GM19238 (cell line): Measurements from ENCODE around the gene CCT3.

Source experiments
- DNase-seq: peaks from one replicate; pipeline ENCODE4 v3.0.0; 2011; ENCODE audit warnings: low spot score; ENCODE audit not compliant: insufficient read length

Gene CCT3

DNA sequence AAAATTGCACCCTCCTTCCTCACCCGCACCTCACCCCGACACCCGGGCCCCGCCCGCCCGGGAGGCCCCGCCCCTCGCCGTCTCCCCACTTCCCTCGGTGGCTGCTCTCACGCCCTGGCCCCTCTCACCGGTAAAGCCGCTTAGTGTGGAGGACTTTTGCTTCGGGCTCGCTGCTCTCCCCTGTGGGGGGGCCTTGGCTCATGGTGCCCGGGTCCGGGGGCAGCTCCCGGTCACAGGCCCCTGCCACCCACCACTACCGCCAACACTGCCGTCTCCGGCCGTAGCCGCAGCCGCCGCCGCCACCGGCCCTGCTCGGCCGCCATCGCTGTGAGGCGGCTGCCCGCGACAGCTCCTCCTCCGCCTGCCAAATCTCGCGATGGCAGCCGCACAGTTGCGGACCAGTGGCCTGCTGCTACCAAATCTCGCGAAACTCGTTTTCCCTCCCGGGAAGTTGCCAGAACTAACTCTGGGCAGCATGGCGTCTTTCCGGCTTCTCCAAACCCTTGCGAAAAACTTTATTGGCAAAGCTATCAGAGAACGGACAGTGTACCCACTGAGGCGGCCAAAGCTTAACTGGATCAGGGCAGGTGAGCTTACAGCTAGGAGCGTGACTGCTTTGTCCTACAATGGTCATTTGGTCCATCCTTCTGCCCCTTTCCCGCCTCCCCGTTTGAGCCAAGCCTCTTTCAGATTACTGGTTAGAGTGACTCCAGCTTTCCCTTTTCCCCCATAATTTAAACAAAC lies 55.4 kb downstream of the CCT3 start, which contains the start of gene SMG5:
SMG5 (minus strand) TSS at position 347 of the 744 bp plus-strand sequence; CDS start at position 202, 145 bp downstream.
- peak; percentile 91 for DNase-seq

DNA sequence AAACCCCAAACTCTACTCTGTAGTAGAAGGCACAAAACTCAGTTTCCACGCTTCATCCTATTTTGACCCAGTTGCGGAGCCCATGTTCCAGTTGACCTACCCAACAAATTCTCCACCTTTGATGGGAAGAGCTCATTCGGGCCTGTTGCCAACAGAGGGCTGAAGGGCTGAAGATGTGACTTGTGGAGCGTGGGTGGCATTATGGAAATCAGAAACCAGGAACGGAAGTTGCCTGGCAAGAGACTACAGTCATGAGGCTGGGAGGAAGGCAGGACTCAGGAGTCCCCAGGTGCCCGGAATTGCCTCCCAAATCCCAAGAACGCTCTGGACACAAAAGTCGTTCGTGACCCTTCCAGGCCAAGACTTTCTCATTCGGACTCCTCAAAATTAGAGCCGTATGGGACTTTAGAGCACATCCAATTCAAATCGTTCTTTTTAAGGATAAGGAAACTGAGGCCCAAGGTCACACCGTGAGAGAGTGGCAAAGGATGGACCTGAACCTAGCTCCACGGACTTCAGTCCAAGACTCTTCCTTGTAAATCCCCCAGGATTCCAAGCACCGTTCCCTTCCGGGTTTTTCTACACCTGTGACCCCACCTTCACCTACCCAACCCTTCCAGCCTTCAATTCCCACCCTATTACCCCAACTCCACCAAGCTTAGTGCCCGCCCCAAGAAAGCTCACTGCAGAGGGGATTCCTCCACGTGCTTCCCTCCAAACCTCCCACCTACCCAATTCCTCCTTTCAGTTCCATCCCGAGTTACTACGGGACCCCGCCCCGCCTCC lies 56.2 kb downstream of the CCT3 start:
- no peak for DNase-seq

DNA sequence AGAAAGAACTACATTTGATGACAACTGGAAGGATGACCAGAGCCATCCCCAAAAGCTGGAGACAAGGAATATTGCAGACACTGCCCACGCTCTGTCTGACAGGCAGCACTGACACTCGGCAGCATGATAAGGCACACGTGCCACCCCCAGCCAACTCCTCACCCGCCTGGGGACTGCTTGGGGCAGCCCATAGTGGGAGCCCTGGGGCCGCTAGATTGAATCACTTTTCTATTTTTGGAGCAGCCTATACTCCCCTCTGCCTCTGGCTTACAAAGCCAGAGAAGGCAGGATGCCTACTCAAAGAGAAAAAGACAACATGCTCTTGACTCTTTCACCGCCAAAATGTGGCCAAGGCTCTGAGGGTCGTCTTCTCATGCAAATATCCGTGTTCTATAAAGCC lies 56.8 kb downstream of the CCT3 start:
- peak; percentile 33 for DNase-seq

DNA sequence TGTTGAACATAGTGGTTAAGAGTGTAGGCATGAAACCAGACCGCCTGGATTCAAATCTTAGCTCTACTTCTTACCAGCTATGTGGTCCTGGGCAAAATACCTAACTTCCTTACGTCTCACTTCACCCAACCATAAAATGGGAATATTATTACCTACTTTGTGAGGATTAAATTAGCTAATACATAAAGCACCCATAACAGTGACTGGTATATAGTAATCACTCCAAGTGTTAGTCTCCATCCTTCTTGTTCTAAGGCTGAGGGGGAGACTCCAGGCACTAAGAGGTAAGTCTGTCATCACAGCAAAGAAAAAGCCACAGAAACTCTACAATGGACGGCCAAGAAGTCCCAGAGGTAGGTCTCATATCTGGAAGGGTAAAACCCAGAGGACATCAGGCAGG lies 58.3 kb downstream of the CCT3 start:
- DNase-seq: no peak

DNA sequence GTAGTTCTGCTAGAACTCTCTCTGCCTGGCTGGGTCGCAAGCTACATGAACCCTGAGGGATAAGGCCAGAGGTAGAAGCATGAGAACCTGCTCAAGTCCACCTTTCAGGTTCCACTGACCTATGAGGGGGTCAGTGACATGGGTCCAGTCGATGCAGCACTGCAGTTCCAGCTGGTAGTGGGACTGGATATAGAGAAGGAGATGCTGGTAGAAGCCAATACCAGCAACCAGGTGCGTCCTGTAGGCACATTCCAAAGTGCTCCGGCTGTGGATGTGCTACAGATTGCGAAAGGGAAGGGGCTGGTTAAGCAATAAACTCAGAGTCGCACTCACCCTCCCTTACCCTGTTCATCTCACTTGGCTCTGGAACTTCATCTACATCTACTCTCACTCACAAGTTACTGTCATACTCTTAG lies 61.1 kb downstream of the CCT3 start:
- DNase-seq: no peak

DNA sequence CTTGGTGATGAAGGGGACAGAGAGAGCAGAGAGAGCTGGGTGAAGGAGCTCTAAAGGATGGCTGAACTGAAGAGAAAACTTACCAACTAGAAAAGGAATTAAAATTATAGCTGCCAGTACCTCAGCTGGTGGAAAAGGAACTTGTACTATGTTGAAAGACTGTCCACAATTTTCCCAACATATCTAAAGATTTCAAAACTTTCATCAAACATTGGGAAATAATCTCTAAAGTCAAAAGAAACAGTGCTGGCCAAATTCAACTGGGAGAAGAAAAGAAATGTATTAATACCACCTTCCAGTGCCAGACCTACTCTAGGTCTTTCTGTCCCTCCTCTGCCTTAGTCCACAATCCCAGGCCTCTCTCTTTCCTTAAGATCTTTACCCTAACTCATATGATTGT lies 61.6 kb downstream of the CCT3 start:
- DNase-seq: no peak

DNA sequence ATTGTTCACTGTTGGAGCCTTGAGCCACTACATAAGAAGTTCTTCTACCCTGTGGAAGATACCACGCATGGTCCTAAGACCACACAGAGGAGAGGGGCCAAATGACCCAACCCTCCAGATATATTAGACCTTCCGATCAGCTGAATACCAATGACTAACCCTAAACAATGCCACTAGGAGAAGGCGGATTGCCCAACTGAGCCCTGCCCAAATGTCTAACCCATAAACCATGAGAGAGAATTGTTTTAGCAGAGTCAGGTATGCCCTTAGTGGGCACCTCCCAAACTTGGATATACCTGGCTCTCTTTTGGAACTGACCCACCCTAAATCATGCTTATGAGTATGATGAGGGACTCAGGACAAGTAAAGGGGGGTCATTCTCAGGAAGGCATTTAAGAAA lies 67.8 kb downstream of the CCT3 start:
- no peak for DNase-seq

DNA sequence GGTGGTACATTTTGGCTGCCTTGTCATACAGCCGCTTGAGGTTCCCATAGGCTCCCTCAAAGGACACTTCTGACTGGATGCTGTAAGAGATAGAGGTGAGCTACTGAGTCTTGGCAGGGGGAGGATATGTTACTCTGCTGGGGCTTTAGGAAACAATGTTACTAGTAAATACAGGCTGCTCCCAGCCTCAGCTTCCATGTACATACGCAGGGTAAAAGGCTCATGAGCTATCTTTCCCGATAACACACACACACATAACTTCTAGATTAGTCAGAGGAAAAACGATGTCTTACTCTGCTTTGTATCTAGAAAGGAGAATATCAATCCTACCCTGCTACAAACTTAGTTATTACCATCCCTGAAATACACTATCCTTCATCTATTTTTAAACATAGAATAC lies 69.8 kb downstream of the CCT3 start:
- DNase-seq: no peak

DNA sequence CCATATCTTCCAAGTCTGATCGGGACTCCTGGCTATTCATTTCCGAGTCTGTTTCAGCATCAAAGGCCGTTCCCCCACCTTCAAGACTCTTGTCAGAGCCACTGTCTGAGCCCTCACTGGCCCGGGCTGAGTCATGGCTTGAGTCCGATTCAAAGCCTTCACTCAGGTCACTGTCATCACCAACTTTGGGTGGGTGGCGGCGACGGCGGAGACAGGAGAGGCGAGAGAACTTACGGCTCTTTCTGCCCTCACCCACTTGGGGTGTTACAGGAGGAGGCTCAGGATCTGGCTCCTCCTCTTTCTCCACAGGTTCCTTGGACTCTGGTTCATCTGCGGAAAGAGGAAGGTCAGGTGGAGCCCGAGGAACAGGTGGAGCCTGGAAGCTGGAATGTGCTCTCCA lies 72.0 kb downstream of the CCT3 start:
- no peak for DNase-seq

DNA sequence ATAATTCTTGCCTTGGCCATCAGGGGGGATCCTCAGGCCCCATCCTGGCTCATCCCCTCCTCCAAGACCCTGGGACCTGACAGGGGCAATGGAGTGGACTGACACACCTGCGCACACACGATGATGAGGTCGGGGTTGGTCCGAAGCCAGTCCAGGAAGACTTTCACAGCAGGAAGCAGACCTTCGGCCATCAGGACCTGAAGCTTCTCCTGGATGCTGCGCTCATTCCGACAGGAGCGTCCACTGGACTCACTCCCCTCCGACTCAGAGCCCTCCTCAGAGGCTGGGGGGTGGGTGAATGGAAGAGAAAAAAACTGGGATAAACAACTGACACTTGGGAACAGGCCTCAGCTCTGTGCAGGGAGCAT lies 74.8 kb downstream of the CCT3 start:
- DNase-seq: no peak

DNA sequence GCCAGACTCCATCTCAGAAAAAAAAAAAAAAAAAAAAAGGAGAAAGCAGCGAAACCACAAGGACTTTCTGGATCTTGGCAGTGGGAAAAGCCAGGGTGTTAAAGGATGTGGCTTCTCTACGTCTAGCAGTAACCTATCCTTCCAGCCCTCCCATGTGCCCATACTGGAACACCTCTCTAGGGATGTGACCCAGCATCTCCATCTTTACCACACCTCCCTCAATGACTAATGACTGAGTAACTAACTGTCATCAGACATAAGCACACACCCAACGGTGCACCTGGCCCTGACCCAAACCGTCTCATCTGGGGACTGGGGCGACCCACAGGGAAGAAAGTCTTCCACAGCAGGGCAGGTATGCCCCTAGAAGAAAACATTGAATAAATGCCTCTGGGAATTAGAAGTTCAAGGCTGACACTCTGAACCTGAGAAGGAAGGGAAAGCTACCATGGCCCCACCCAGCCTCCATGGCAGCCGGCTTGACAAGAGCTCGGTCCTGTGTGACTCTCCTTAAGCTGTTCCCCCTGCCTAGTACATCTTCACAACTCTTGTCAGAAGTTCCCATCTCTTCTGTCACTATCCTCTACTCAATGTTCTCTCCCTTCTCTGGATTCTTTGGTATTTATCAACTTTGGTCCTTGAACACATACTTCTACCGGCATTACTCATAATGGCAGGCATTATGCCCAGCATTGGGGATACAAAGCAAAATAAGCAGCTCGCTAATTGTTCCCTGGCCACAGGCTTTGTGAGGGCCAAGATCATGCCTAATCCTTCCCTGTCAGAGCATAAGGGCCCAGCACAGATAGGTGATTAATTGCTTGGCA lies 75.4 kb downstream of the CCT3 start:
- DNase-seq: no peak

DNA sequence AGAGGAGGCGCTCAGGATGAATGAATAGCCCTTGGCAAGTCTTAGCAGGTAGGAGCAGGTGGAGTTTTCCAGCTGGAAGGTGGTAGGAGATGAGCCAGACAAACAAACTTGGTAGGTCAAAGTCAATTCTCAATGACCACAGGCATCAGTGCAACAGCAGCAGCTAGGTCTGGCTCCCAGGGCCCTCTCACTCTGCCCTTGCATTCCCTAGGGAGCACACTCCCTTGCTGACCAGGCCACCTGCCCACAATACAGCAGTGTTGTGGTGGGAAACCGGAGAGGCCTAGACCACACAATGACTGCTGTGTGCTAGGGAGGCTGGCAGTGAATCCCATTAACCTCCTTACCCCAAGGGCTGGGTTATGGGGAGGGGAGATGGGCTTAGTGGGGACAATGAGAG lies 77.2 kb downstream of the CCT3 start:
- no peak for DNase-seq

DNA sequence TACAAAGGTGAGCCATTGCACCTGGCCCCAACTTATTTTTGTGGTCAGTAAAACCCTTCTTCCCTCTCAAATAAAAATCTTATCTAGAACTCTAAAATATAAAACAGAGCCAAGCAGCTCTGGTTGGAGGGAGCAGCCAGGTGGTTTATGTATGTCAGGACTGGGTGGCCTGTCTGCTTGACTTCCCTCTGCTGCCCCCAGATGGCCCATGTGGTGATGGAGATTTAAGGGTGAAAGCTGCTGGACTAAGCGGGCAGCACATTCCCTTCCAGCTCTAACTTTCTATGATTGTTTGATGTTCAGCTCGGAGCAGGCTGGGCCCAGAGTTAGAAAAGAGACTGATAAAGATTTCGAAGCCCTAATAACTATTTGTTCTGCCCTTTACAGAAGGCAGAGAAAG lies 78.3 kb downstream of the CCT3 start:
- no peak for DNase-seq
